Midbrain (tissue), 1 donor: ENCODE results near the gene NCK2.

ENCODE experiments used
- DNase-seq: peaks from one replicate; lab custom pipeline; 2025; lab: John Stamatoyannopoulos, UW

The NCK2 gene

GRCh38 chr2:105849431-105850179 lies 104.9 kb downstream of the NCK2 start:
- no peak for DNase-seq

- DNase-seq = no peak
Measured at GRCh38 chr2:105852066-105852465, 107.4 kb downstream of the NCK2 start.

GRCh38 chr2:105853354-105854088 lies 108.8 kb downstream of the NCK2 start:
- no peak for DNase-seq

GRCh38 chr2:105854972-105855371 lies 110.3 kb downstream of the NCK2 start:
- DNase-seq = no peak

GRCh38 chr2:105856581-105856980 lies 111.9 kb downstream of the NCK2 start:
- no peak for DNase-seq

- no peak for DNase-seq
Measured at GRCh38 chr2:105857076-105857740, 112.5 kb downstream of the NCK2 start.

- no peak for DNase-seq
Measured at GRCh38 chr2:105858868-105859693, 114.4 kb downstream of the NCK2 start.

- DNase-seq = no peak
Measured at GRCh38 chr2:105859694-105859951, 114.9 kb downstream of the NCK2 start.

- no peak for DNase-seq
Measured at GRCh38 chr2:105860567-105860966, 115.9 kb downstream of the NCK2 start.

- no peak for DNase-seq
Measured at GRCh38 chr2:105861200-105861599, 116.5 kb downstream of the NCK2 start.

- no peak for DNase-seq
Measured at GRCh38 chr2:105862843-105863242, 118.1 kb downstream of the NCK2 start.

GRCh38 chr2:105864262-105864661 lies 119.5 kb downstream of the NCK2 start:
- no peak for DNase-seq

- DNase-seq = no peak
Measured at GRCh38 chr2:105865222-105865913, 120.7 kb downstream of the NCK2 start.

GRCh38 chr2:105866216-105867185 lies 121.8 kb downstream of the NCK2 start:
- DNase-seq = no peak

GRCh38 chr2:105867587-105867986 lies 122.9 kb downstream of the NCK2 start:
- DNase-seq = no peak

GRCh38 chr2:105868060-105868459 lies 123.3 kb downstream of the NCK2 start:
- no peak for DNase-seq

GRCh38 chr2:105869341-105869740 lies 124.6 kb downstream of the NCK2 start:
- no peak for DNase-seq

- DNase-seq = no peak
Measured at GRCh38 chr2:105870062-105870461, 125.3 kb downstream of the NCK2 start.

- no peak for DNase-seq
Measured at GRCh38 chr2:105870858-105871257, 126.1 kb downstream of the NCK2 start.

GRCh38 chr2:105872142-105872728 lies 127.5 kb downstream of the NCK2 start:
- DNase-seq = no peak
